Stimulated activated CD8-positive, alpha-beta memory T cell treated with anti-CD3 and anti-CD28 coated beads, Interleukin-7, amount 100 ng/mL, for 1 hour (primary cell): Measurements from ENCODE around the gene WDR33.

ENCODE experiments used
- DNase-seq, 2 donors: peaks; one replicate each; pipeline ENCODE4 v3.0.0-alpha.2; 2020; ENCODE audit warnings: low read depth in 2 of 2

WDR33 gene

GRCh38 chr2:127672341-127673224 is 138.4 kb downstream of the WDR33 start:
- DNase-seq, result no peak

- DNase-seq, result no peak
Observed at GRCh38 chr2:127671557-127672302, 139.2 kb downstream of the WDR33 start.

GRCh38 chr2:127670957-127671290 is 140.0 kb downstream of the WDR33 start:
- DNase-seq, result no peak

GRCh38 chr2:127670055-127670956 is 140.7 kb downstream of the WDR33 start:
- DNase-seq, result no peak

GRCh38 chr2:127669056-127669455 is 141.9 kb downstream of the WDR33 start:
- DNase-seq, result no peak

- no peak for DNase-seq
Observed at GRCh38 chr2:127665267-127665893, 145.6 kb downstream of the WDR33 start.

- no peak for DNase-seq
Observed at GRCh38 chr2:127664895-127665225, 146.1 kb downstream of the WDR33 start.

- no peak for DNase-seq
Observed at GRCh38 chr2:127664065-127664894, 146.7 kb downstream of the WDR33 start.

- DNase-seq, result no peak
Observed at GRCh38 chr2:127663566-127664064, 147.4 kb downstream of the WDR33 start.

- no peak for DNase-seq
Observed at GRCh38 chr2:127662937-127663565, 147.9 kb downstream of the WDR33 start.

GRCh38 chr2:127661949-127662510 is 148.9 kb downstream of the WDR33 start:
- DNase-seq, result no peak

- no peak for DNase-seq
Observed at GRCh38 chr2:127661072-127661649, 149.8 kb downstream of the WDR33 start.

- DNase-seq, result no peak
Observed at GRCh38 chr2:127660291-127660578, 150.7 kb downstream of the WDR33 start.

GRCh38 chr2:127659408-127660290 is 151.3 kb downstream of the WDR33 start:
- DNase-seq, result no peak

GRCh38 chr2:127658641-127659407 is 152.1 kb downstream of the WDR33 start:
- DNase-seq, result no peak

- DNase-seq, result no peak
Observed at GRCh38 chr2:127658146-127658545, 152.8 kb downstream of the WDR33 start.

GRCh38 chr2:127657232-127657595 is 153.8 kb downstream of the WDR33 start:
- DNase-seq, result no peak
